ENCODE data around the gene EVC.
"Not testable (repeated sequence)": the region's sequence is repeated elsewhere in the genome, so short reads cannot be mapped to it uniquely, and the experiment has no call there.

The EVC gene

DNA sequence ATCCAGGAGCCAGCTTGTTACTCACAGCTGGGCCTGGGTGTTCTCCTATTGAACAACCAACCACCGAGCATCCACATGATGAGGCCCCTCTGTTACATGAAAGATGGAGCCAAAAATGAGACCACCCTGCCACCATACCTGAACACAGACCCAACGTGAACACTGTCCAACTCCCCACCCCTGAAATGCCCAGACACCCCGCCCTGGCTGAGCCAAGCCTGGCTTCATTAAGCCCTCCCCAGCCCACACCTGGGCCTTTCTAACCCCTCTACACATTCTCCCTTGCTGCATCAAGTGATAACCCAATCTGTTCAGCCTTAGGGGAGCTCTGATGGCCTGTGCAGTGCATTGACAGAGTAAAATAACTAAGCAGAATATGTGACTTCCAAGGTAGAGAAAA lies 80.7 kb downstream of the EVC start:
- no peak for DNase-seq

DNA sequence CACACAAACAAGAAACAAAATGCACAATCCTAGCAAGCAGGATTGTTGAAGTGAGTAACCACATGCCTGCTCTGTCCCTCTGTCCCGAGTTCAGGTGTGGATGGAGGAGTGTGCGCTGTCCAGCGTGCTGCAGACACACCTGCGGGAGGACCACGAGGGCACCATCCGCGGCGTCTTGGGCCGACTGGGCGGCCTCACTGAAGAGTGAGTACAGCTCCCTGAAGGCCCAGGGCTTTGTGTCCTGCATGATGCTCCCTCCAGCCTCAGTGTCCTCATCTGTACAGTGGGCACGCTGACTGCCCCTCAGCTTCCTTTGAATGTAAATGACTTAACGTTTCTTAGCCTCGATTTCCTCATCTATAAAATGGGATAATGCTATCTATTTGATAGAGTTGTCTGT lies 82.5 kb downstream of the EVC start:
- no peak for DNase-seq

DNA sequence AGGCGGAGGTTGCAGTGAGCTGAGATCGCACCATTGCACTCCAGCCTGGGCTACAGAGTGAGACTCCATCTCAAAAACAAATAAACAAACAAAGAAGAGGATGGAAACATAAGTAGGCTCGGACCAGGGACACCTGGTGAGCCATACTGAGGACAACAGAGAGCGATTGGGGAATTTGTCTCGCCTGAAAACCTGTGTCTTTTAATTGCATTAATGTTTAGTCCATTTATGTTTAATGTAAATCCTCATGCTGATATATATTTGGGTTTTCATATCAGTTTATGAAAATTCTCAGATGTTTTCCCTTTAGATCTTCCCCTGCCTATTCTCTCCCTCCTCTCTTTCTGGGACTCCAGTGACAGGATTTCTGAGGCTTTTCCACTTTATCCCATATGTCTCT lies 84.6 kb downstream of the EVC start:
- DNase-seq, result no peak

DNA sequence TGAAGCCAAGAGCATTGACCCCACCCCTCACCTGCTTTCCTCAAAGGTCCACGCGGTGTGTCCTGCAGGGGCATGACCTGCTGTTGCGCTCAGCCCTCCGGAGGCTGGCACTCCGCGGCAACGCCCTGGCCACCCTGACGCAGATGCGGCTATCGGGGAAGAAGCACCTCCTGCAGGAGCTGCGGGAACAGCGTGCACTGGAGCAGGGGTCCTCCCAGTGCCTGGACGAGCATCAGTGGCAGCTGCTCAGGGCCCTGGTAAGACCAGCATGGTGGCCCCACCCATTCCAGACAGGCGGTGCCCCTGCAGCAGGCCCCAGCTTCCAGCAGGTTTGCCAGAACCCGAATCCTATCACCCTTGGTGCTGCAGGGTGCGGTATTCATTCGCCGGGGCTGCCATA lies 86.0 kb downstream of the EVC start:
- no peak for DNase-seq

DNA sequence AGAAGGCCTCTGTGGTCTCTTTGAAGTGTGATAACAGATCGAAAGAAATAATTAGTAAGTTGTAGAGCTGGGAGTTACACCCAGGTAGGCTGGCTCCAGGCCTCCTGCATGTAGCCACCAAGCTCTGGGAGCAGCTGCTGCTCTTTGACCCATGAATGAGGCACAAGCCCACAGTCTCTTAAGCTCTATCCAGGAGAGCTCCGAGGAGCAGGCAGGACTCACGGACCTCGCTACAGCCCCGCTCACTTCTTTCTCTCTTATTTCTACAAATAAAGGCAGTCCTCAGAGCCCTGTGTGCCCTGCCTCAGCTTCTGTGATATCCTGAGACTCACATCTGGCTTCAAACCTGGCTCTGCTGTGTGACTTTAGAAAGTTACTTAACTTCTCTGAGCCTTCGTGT lies 86.9 kb downstream of the EVC start:
- DNase-seq, result no peak

DNA sequence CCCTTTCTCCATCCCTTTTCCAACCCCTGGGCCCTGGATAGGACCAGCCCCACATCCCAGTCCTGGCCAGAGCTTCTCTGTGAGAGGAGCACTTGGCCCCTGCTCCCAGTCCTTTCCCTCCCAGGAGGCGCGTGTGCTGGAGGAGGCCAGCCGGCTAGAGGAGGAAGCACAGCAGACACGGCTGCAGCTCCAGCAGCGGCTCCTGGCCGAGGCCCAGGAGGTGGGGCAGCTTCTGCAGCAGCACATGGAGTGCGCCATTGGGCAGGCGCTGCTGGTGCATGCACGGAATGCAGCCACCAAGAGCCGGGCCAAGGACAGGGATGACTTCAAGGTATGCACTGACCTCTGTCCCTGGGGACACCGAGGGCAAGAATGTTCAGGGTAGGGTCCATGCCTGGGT lies 87.5 kb downstream of the EVC start:
- no peak for DNase-seq

DNA sequence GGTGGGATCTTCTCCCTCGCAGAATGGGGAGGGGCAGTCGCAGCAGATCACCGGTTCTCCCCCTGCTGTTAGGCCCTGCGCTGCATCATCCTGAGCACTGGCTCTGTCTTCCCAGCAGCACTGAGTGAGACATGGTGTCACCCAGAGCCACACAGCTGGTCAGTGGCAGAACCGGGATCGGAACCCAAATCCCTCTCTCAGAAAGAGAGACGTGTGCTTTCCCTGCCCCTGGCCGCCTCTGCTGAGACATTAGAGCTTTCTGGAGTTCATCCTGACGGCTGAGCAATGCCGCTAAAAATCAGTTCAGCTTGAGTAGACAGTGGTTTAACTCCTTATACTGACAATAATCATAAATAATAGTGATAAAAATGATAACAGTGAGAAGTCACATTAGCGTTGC lies 87.9 kb downstream of the EVC start:
- DNase-seq, result no peak

DNA sequence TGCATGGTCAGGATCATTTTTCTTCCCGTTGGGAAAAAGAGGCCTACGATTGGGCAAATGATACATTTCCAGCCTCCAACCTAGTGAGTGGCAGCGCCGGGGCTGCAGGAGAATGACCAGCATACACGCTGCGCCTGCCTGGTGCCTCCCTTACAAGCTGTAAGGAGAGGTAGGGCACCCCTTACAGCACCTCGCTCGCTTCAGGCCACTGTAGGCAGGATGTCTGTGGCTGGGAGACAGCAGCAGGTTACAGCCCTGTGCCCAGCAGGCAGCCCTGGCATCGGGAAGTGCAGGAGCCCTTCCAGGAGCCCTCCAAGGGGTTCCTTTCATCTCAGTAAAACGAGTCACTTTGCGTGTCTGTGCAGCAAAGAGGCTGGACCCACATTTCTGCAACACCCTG lies 88.4 kb downstream of the EVC start:
- DNase-seq, result no peak

DNA sequence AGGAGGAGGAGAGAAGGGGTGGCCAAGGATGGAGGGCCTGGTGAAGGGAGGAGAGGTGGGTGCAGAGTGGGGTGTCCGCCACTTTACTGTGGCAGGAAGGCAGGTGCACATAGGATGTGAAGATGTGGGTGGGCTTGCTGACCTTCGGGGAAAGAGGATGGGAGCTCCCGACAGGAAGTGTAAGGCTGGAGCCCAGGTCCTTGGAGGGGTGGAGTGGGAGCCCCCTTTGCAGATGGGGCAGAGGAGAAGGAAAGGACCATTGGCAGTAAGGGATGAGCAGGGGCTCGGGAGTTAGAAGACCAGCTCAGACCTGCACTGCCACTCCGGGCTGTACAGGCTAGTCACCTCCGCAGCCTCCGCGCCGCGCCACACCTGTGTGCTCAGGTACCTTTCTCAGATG lies 89.5 kb downstream of the EVC start:
- DNase-seq, result no peak

DNA sequence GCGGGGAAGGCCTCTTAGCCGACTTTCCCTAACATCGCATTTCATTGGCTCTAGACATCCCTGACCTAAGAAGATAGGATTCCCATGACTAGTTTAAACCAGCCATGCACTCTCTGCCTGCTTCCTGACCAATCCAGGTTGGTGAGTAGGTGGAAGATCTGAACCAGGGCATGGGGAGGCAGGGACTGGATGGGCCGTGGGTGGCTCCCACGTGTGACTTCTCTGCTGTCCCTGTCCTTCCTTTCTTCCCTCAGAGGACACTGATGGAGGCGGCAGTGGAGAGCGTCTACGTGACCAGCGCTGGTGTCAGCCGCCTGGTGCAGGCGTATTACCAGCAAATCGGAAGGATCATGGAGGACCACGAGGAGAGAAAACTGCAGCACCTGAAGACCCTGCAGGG lies 90.7 kb downstream of the EVC start:
- DNase-seq, result no peak

DNA sequence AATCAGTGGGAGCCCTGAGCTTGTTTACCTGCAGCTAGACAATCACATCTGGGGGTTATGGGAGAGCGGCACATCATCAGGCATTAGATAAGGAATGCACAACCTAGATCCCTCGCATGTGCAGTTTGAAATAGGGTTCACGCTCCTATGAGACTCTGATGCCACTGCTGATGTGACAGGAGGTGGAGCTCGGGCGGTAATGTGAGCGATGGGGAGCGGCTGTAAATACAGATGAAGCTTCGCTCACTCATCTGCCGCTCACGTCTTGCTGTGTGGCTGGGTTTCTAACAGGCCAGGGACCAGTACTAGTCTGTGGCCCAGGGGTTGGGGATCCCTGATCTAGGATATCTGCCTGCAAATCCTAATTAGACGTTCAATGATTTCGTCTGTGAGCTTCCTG lies 91.6 kb downstream of the EVC start:
- no peak for DNase-seq

DNA sequence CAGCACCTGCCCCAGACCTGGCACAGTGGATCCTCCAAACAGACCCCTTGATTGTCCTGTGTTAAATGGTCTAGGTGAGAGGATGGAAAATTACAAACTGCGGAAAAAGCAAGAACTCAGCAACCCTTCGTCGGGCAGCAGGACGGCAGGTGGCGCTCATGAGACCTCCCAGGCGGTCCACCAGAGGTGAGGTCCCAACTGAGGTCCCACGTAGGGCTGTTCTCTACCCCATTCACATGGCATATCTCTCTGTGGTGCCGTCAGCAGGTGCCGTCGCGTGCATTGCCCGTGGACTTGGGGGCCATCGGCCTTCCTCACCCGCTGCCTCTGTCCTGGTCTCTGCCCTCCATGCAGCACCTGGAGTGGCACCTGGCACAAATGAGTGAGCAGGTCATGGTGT lies 93.7 kb downstream of the EVC start:
- no peak for DNase-seq

DNA sequence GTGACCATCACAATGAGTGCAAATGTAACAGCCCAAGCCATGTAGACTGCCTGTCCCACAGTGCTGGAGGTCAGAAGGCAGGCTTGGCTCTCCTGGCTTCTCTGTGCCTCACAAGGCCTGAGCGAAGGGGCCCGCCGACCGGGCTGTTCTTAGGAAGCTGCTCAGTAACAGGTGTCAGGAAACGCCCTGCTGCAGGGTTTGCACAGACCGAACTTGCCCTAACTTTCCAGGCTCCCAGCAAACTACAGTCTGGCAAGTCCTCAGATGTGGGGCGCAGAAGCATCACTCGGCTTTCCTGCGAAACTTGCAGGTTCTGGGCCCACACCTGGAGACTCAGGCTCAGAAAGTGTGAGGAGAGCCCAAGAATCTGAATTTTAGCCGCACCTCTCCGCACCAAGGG lies 94.3 kb downstream of the EVC start:
- DNase-seq, result no peak

DNA sequence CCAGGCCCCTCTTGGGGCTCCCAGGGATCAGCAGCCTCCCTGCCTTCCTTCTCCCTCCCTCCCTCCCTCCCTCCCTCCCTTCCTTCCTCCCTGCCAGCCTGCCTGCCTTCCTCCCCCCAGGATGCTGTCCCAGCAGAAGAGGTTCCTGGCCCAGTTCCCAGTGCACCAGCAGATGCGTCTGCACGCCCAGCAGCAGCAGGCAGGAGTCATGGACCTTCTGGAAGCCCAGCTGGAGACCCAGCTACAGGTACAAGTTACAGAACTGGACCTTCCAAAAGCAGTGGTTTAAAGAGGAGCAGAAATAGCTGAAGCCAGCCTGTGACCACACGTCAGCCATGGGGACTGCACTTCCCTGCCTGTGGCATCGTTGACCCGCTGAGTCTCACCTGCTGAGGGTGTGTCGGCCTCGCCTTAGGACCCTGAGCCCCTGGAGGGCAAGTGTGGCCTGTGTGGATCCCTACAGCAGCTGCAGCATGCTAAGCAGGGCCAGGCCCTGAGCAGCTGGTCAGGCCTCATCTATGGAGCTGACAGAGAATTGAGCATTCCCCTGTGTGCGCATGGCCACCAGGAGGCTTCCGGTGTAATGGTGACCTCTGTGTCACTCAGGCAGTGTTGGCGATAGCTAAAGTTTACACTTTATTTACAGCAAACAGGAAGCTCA lies 97.2 kb downstream of the EVC start:
- DNase-seq, result no peak

DNA sequence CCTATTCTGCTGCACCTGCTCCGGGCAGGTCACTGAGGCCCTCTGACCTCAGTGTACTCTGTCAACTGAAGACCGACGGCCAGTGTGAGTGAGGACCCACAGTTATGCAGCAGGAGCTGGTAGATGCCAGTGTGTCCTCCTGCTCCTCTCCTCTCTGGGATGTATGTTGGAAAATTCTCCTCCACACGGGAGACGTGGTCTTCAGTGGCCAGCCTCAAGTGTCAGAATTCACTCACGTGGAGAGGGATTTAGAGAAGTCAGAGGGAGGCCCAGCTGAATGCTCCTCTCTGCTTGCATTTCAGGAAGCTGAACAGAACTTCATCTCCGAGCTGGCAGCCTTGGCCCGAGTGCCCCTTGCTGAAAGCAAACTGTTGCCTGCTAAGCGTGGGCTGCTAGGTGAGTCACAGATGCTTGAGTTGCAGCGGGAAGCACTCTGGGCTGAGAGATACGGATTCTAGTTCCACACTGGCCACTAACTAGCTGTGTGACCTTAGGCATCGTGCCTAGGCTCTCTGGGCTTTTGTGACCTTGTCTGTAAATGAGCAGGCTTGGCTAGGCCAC lies 98.3 kb downstream of the EVC start:
- no peak for DNase-seq

DNA sequence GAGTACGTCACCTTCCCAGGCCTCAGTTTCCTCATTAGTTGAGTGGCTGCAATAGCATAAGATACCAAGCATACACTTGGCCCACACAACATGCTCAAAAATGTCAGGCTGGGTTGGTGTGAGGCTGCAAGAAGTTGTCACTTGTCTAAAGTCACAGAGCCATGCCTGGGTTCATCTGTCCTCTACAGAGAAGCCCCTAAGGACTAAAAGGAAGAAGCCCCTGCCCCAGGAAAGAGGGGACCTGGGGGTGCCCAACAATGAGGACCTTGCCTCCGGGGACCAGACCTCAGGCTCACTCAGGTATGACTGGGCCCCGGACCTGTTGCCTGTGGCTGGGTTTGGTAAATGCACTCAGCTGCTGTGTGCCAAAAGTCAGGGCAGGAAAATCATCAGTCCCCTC lies 99.2 kb downstream of the EVC start:
- no peak for DNase-seq

DNA sequence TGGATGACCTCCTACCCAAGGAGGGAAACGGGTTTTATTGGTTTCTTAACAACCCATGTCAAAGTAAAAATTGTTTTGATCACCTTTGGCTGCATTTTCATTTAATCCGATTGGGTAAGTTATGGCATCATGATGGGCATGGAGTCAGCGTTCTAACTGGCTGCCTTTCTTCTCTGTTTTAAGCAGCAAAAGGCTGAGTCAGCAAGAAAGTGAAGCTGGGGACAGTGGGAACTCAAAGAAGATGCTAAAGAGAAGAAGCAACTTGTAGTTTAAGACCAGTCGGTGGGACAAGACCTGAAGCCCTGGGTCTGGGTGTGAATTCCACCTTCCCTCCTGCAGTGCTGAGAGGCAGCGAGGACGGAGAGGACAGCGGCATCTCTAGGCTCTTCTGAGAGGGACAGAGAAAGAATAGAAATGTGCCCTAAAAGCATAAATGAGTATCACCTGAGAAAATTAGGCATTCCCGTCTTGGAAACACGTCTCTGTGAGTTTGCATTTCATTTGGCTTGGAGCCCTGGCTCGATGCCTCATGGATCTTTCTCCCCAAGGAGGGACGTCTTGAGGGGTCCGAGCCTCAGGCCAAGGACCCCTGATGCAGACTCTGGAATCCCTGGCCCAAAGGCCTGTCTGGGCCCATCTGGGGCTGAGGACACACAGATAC lies 99.9 kb downstream of the EVC start:
- no peak for DNase-seq

DNA sequence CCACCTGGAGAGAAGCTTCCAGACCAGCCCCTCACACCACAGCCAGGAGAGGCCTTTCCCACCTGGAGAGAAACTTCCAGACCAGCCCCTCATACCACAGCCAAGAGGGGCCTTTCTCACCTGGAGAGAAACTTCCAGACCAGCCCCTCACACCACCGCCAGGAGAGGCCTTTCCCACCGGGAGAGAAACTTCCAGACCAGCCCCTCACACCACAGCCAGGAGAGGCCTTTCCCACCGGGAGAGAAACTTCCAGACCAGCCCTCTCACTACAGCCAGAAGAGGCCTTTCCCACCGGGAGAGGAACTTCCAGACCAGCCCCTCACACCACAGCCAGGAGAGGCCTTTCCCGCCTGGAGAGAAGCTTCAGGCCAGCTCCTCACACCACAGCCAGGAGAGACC lies 101.1 kb downstream of the EVC start:
- DNase-seq, result not testable (repeated sequence)

DNA sequence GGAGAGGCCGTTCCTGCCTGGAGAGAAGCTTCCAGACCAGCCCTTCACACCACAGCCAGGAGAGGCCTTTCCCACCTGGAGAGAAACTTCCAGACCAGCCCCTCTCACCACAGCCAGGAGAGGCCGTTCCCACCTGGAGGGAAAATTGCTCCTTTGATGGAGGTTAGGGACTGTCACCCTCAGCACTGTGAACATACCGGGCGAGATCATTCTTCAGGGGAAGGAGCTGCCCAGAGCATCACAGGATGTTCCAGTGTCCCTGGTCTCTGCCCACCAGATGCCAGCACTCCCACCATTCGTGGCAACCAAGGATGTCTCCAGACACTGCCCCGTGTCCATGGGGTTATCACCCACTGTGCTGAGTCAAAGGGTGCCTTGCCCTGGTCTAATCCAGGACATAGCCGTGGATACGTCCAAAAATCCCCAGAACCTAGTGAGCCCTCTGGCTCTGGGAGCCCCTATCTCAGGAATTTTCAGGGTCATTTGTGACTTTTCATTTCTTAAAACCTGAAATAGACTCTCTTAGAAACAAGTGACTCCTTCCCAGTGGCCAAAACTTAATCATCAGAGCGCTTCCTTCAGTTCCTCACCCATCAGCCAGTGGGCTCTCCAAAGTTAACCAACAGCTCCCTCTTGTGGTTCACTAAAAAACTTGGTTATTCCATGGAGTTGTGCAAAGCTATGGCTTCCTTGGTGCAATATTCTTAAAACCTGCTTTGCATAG lies 101.7 kb downstream of the EVC start:
- DNase-seq, result no peak

DNA sequence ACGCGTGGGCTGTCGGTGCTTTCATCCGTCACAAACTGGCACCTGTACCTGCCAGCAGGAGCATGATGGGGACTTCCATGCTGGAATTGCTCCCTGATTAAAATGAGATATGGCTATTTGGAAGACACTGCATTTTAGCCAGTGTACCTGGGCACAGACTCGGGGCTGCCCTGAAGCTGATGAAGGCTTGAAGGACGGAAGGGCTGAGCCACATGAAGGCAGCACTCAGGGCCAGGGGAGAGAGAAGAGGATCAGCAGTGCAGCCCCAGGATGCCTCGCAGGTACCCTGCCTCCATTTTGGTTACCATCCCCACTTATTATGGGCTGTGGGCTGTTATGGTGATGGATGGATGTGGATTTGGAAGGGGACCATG lies 102.9 kb downstream of the EVC start:
- no peak for DNase-seq

DNA sequence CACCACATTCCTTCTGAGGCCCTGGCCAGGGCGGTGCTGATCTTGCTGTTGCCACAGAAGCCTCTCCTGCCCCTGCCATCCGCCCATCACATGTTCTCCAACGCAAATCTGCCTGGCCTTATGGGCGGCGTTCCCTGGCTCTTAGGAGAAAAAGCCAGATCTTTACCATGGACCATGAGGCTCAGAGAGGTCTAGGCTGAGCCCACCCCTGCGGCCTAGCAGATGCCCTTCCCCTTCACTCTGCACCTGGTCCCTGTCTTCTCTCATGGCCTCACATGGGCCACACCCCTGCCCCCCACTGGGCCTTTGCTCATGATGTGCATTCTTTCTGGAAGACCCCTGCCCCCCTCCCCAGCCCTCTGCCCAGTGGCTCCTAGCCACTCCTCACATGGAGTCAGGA lies 103.4 kb downstream of the EVC start:
- DNase-seq, result no peak

DNA sequence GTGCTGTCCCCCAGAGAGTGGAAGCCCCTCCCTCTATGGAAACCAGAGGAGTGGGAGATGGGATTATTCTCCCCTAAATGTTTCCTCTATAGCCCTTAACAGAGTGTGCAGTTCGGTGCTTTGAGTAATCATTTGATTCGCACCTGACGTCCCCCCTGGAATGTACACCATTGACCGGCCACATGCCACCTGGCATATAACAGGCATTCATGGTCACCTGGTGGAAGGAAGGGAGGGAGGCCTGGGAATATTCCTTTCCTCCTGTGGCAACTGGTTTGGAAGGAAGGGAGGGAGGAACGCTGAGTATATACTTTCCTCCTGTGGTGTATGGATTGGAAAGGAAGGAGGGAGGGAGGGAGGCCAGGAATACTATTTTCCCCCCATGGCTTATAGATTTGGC lies 104.6 kb downstream of the EVC start:
- no peak for DNase-seq

DNA sequence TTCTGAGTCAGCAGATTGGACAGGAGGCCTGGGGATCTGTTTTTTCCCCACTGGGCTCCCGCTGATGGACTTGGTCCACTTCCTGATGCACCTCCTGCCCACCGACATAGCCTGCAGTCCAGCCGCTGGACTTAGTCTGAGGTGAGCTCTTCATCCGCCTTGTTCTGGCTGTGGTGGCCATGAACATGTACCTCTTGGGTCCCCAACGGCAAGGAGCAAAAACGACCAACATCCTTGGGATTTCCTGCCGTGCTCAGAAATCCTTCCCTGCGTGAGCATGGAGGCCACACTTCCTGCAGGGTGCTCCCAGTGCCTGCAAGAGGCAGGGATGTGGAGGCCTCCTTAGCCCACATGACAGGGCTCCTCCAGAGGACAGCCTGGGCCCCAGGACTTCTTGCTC lies 105.1 kb downstream of the EVC start:
- DNase-seq, result no peak

DNA sequence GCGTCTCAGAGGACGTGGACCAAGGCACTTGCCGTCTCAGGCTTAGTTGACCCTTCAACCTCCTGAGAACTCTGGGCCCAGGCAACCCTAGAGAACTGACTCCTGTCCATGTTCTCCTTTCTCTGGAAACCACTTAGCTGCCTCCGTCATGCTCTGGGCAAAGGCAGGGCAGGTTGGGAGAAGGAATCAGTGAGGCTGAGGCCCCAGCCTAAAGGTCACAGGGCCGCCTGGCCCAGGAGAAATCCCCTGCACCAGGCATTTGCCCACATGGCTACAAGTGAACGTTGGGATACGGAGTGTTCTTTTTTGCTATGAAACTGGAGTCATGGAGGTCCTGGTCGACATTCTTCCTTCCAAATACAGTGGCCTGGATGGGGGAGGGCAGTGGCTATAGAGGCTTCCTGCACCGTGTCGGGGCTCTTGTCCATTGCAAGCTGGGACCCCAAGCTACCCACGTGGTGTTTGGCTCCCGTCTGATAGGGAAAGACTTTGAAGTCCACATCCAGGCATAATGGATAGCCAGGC lies 105.9 kb downstream of the EVC start:
- DNase-seq, result no peak
